Neuronal stem cell (in vitro differentiated cells): ENCODE data around the gene APBB2.

Experiments
- DNase-seq: peaks from one replicate; pipeline ENCODE4 v3.0.0-alpha.2; 2013; ENCODE audit warnings: low spot score
- H2AFZ ChIP-seq: one replicate; pipeline ENCODE4 v1.6.1; 2013; ENCODE audit warnings: mild to moderate bottlenecking, low read length, inconsistent platforms
- H2AK5ac ChIP-seq: 2 replicates; pipeline ENCODE4 v1.6.1; 2013; ENCODE audit warnings: low read depth, mild to moderate bottlenecking, inconsistent platforms, low read length, moderate library complexity, mixed read lengths
- H2BK120ac ChIP-seq: 2 replicates; pipeline ENCODE4 v1.6.1; 2013; ENCODE audit warnings: low read depth, mild to moderate bottlenecking, inconsistent platforms, low read length, moderate library complexity, mixed read lengths
- H2BK12ac ChIP-seq: one replicate; pipeline ENCODE4 v1.6.1; 2013; ENCODE audit warnings: low read length, inconsistent platforms
- H2BK15ac ChIP-seq: 2 replicates; pipeline ENCODE4 v1.6.1; 2013; ENCODE audit warnings: mild to moderate bottlenecking, low read length, inconsistent platforms, mixed read lengths
- H2BK5ac ChIP-seq: one replicate; pipeline ENCODE4 v1.6.1; 2013; ENCODE audit warnings: inconsistent platforms, mild to moderate bottlenecking, low read length, moderate library complexity
- H3K14ac ChIP-seq: one replicate; pipeline ENCODE4 v1.6.1; 2013; ENCODE audit warnings: low read length, inconsistent platforms
- H3K18ac ChIP-seq: 2 replicates; pipeline ENCODE4 v1.6.1; 2013; ENCODE audit warnings: low read length, inconsistent platforms
- H3K23ac ChIP-seq: 2 replicates; pipeline ENCODE4 v1.6.1; 2013; ENCODE audit warnings: low read depth, mild to moderate bottlenecking, mixed read lengths, low read length, inconsistent platforms; ENCODE audit not compliant: poor library complexity
- H3K27ac ChIP-seq: replicated peaks from 3 replicates; pipeline ENCODE4 v1.5.1; 2013; ENCODE audit warnings: low read length, inconsistent platforms
- H3K27me3 ChIP-seq, 3 experiments: 2 replicates each; pipeline ENCODE4 v1.6.1; 2013; ENCODE audit warnings: low read length in 3 of 3, mild to moderate bottlenecking in 2 of 3, inconsistent platforms in 1 of 3, low read depth in 1 of 3, mixed read lengths in 1 of 3, moderate library complexity in 1 of 3; ENCODE audit not compliant: control insufficient read depth in 3 of 3, insufficient read depth in 3 of 3
- H3K36me3 ChIP-seq, 2 donors: replicated peaks in 1 of 2; 2 replicates each; pipeline ENCODE4 v1.6.1; 2013; ENCODE audit warnings: low read length in 2 of 2; ENCODE audit not compliant: control insufficient read depth in 2 of 2, insufficient read depth in 2 of 2
- H3K4ac ChIP-seq: 2 replicates; pipeline ENCODE4 v1.6.1; 2013; ENCODE audit warnings: inconsistent platforms, mild to moderate bottlenecking, low read length, moderate library complexity
- H3K4me1 ChIP-seq, 2 donors: 1 replicate in 1 of 2; 2 replicates in 1 of 2; pipeline ENCODE4 v1.6.1; 2013; ENCODE audit warnings: low read length in 2 of 2, low read depth in 1 of 2; ENCODE audit not compliant: control insufficient read depth in 2 of 2, insufficient read depth in 1 of 2
- H3K4me2 ChIP-seq: one replicate; pipeline ENCODE4 v1.6.1; 2013; ENCODE audit warnings: mild to moderate bottlenecking, low read length, inconsistent platforms; ENCODE audit not compliant: insufficient read depth, poor library complexity, severe bottlenecking
- H3K4me3 ChIP-seq, 2 donors: 2 replicates each; pipeline ENCODE4 v1.5.1; 2013; ENCODE audit warnings: low read length in 2 of 2, mild to moderate bottlenecking in 2 of 2, inconsistent platforms in 1 of 2, moderate library complexity in 1 of 2
- H3K79me1 ChIP-seq: one replicate; pipeline ENCODE4 v1.6.1; 2013; ENCODE audit warnings: low read depth, mild to moderate bottlenecking, inconsistent platforms, low read length, moderate library complexity
- H3K9ac ChIP-seq: one replicate; pipeline ENCODE4 v1.6.1; 2013; ENCODE audit warnings: mild to moderate bottlenecking, low read depth, low read length, inconsistent platforms; ENCODE audit not compliant: poor library complexity
- H3K9me3 ChIP-seq, 2 donors: replicated peaks in 1 of 2; 2 replicates each; pipeline versions ENCODE3 to v1.6.1; 2013; ENCODE audit warnings: low read length in 2 of 2, mild to moderate bottlenecking in 2 of 2, inconsistent platforms in 1 of 2, low read depth in 1 of 2, mixed read lengths in 1 of 2, moderate library complexity in 1 of 2; ENCODE audit not compliant: control insufficient read depth in 2 of 2, insufficient read depth in 1 of 2
- H4K8ac ChIP-seq: one replicate; pipeline ENCODE4 v1.6.1; 2013; ENCODE audit warnings: low read depth, mild to moderate bottlenecking, inconsistent platforms, low read length, moderate library complexity
- H4K91ac ChIP-seq: one replicate; pipeline ENCODE4 v1.6.1; 2013; ENCODE audit warnings: low read length, low read depth, mild to moderate bottlenecking, inconsistent platforms; ENCODE audit not compliant: poor library complexity
- WGBS, 2 donors: extraction: QIAGEN DNeasy Blood & Tissue Kit; methylation state at CpG; one replicate each; pipeline ENCODE4 v1.1.7; 2013; ENCODE audit warnings: missing lambda C conversion rate in 2 of 2, mixed read lengths in 1 of 2; ENCODE audit not compliant: insufficient read length in 2 of 2, insufficient replicate concordance in 1 of 2; ENCODE audit errors: extremely low coverage in 2 of 2; 5-methylcytosine and 5-hydroxymethylcytosine counted together

Gene APBB2

GRCh38 chr4:41106694-41107419 lies 107.5 kb downstream of the APBB2 start:
- H2AFZ ChIP-seq = no peak overlapping the region
- H2BK12ac ChIP-seq = no peak overlapping the region
- H3K79me1 ChIP-seq = peaks cover 3% of the 10 kb centered on the region
- no peak for DNase-seq
- H3K4me2 ChIP-seq = no peak overlapping the region
- no peak overlapping the region for H3K27ac ChIP-seq
- no peaks in the 10 kb centered on the region for H3K36me3 ChIP-seq
- no peak overlapping the region for H4K91ac ChIP-seq
- H2BK15ac ChIP-seq = no peak overlapping the region
- H3K14ac ChIP-seq = no peak overlapping the region
- H3K4ac ChIP-seq = no peak overlapping the region
- H2BK5ac ChIP-seq = no peak overlapping the region
- H3K9ac ChIP-seq = no peak overlapping the region
- H3K23ac ChIP-seq = no peak overlapping the region
- no peak overlapping the region for H4K8ac ChIP-seq
- peaks cover 0 to 4% of the 10 kb centered on the region in 2 donors for H3K4me1 ChIP-seq
- no peak overlapping the region for H2AK5ac ChIP-seq
- no peak overlapping the region for H3K18ac ChIP-seq
- no peak overlapping the region for H3K4me3 ChIP-seq
- no peak overlapping the region for H2BK120ac ChIP-seq
- no peaks in the 10 kb centered on the region for H3K27me3 ChIP-seq
- peaks cover 0 to 2% of the 10 kb centered on the region in 2 donors for H3K9me3 ChIP-seq
- WGBS, 2 donors = no CpG with 5 or more reads among the region's 7 CpGs

- peaks cover 0 to 2% of the 10 kb centered on the region in 2 donors for H3K9me3 ChIP-seq
- no peak overlapping the region for H2BK5ac ChIP-seq
- H2BK15ac ChIP-seq = no peak overlapping the region
- H4K91ac ChIP-seq = no peak overlapping the region
- H3K14ac ChIP-seq = no peak overlapping the region
- no peaks in the 10 kb centered on the region for H3K27me3 ChIP-seq
- peaks cover 3% of the 10 kb centered on the region for H3K79me1 ChIP-seq
- no peak overlapping the region for H3K27ac ChIP-seq
- H3K36me3 ChIP-seq = no peaks in the 10 kb centered on the region
- H4K8ac ChIP-seq = no peak overlapping the region
- peaks cover 0 to 4% of the 10 kb centered on the region in 2 donors for H3K4me1 ChIP-seq
- H3K4me2 ChIP-seq = no peak overlapping the region
- H3K9ac ChIP-seq = no peak overlapping the region
- H2AK5ac ChIP-seq = no peak overlapping the region
- no peak overlapping the region for H2BK120ac ChIP-seq
- DNase-seq = no peak
- no peak overlapping the region for H2AFZ ChIP-seq
- H3K18ac ChIP-seq = no peak overlapping the region
- H3K4ac ChIP-seq = no peak overlapping the region
- no peak overlapping the region for H3K23ac ChIP-seq
- no peak overlapping the region for H3K4me3 ChIP-seq
- no peak overlapping the region for H2BK12ac ChIP-seq
Measured at GRCh38 chr4:41106081-41106480, 108.3 kb downstream of the APBB2 start.

GRCh38 chr4:41104155-41104554 lies 110.2 kb downstream of the APBB2 start:
- no peak for DNase-seq
- no peak overlapping the region for H3K14ac ChIP-seq
- no peaks in the 10 kb centered on the region for H3K79me1 ChIP-seq
- H4K91ac ChIP-seq = no peak overlapping the region
- H3K23ac ChIP-seq = no peak overlapping the region
- H3K18ac ChIP-seq = no peak overlapping the region
- H3K27ac ChIP-seq = no peak overlapping the region
- no peak overlapping the region for H2BK120ac ChIP-seq
- no CpG with 5 or more reads among the region's 3 CpGs for WGBS, 2 donors
- H3K4ac ChIP-seq = no peak overlapping the region
- no peaks in the 10 kb centered on the region for H3K36me3 ChIP-seq
- no peaks in the 10 kb centered on the region for H3K27me3 ChIP-seq
- H3K4me3 ChIP-seq = no peak overlapping the region
- no peaks in the 10 kb centered on the region for H3K9me3 ChIP-seq
- no peak overlapping the region for H2BK12ac ChIP-seq
- no peak overlapping the region for H2BK15ac ChIP-seq
- H4K8ac ChIP-seq = no peak overlapping the region
- H3K9ac ChIP-seq = no peak overlapping the region
- H2AFZ ChIP-seq = no peak overlapping the region
- peaks cover 0 to 4% of the 10 kb centered on the region in 2 donors for H3K4me1 ChIP-seq
- H3K4me2 ChIP-seq = no peak overlapping the region
- H2BK5ac ChIP-seq = no peak overlapping the region
- H2AK5ac ChIP-seq = no peak overlapping the region

- Histone ChIP-seq H4K91ac (no peak overlapping the region), H3K9ac (no peak overlapping the region), H3K18ac (no peak overlapping the region), H3K27ac (no peak overlapping the region), H2AK5ac (no peak overlapping the region), H2BK15ac (no peak overlapping the region), H2BK12ac (no peak overlapping the region), H3K79me1 (no peaks in the 10 kb centered on the region), H4K8ac (no peak overlapping the region), H3K4me2 (no peak overlapping the region), H2BK120ac (no peak overlapping the region), H3K4me1 (peaks cover 0 to 4% of the 10 kb centered on the region in 2 donors), H3K27me3 (no peaks in the 10 kb centered on the region), H3K9me3 (no peaks in the 10 kb centered on the region), H3K23ac (no peak overlapping the region), H3K36me3 (no peaks in the 10 kb centered on the region), H2AFZ (no peak overlapping the region), H2BK5ac (no peak overlapping the region), H3K4me3 (no peak overlapping the region), H3K4ac (no peak overlapping the region), H3K14ac (no peak overlapping the region)
- DNase-seq = no peak
- WGBS, 2 donors = no CpG with 5 or more reads among the region's 3 CpGs
Measured at GRCh38 chr4:41103657-41104056, 110.7 kb downstream of the APBB2 start.
